HS-5 (cell line): Measurements from ENCODE around the gene CPNE5.

Source experiments
- DNase-seq: peaks from one replicate; pipeline ENCODE4 v3.0.0-alpha.2; 2012; ENCODE audit warnings: low read depth

CPNE5 gene

DNA sequence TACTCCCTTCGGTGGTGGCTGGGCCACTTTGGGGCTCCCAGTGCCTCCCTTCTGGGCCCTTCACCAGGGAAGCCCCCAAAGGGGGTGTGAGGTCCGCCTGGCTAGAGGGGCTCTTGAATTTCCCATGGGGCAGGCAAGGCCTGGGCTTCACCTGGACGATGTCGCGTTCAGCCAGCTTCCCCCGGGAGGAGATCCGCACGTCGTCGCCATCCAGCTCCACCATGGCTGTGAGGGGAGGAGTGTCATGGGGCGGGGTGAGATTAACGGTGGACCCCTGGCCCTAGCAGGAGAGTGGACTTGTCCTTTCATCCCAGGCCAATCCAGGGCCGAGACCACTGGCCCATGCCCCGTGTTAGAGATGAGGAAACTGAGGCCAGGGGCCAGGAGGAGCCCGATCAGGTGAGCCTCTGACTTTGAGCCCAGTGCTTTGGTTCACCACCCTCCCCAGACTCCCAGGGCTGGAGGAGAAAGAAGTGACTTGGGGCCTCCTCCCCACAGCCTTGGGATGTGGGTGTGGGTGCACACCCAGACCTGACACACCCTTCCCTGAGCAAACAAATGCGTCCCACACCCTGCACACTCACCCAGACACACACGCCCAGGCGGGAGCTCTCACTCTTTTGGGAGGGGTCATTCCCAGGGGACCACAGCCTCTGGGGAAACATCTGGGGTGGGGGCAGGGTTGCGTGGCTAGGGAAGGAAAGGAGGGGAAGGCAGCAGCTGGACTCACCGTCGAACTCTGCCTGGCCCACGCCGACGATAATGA is 95.5 kb downstream of the CPNE5 start:
- DNase-seq = no peak

GRCh38 chr6:36743032-36743431 is 96.2 kb downstream of the CPNE5 start:
- DNase-seq = no peak

- no peak for DNase-seq
Observed at GRCh38 chr6:36742146-36742545, 97.1 kb downstream of the CPNE5 start.

- DNase-seq = no peak
Observed at GRCh38 chr6:36740818-36741179, 98.4 kb downstream of the CPNE5 start.

- no peak for DNase-seq
Observed at GRCh38 chr6:36739947-36740817, 99.1 kb downstream of the CPNE5 start.

DNA sequence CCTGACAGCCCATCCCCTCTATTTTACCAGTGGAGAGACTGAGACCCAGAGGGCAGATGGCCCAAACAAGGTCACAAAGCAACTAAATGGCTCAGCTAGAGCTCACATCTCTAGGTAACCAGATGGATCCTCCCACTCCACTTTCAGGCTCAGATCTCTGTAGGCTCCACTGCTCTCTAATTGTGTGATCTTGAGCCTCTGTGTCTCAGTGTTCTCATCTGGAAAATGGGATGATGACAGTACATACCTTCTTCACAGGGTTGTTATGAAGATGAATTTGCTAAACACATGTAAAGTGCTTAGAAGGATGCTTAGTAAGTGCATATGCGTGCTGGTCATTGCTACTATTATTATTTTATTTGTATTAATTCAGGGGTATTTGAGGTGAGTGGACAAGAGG is 101.1 kb downstream of the CPNE5 start:
- no peak for DNase-seq

- no peak for DNase-seq
Observed at GRCh38 chr6:36737043-36737785, 102.0 kb downstream of the CPNE5 start.

GRCh38 chr6:36735110-36736071 is 103.9 kb downstream of the CPNE5 start:
- DNase-seq = no peak

DNA sequence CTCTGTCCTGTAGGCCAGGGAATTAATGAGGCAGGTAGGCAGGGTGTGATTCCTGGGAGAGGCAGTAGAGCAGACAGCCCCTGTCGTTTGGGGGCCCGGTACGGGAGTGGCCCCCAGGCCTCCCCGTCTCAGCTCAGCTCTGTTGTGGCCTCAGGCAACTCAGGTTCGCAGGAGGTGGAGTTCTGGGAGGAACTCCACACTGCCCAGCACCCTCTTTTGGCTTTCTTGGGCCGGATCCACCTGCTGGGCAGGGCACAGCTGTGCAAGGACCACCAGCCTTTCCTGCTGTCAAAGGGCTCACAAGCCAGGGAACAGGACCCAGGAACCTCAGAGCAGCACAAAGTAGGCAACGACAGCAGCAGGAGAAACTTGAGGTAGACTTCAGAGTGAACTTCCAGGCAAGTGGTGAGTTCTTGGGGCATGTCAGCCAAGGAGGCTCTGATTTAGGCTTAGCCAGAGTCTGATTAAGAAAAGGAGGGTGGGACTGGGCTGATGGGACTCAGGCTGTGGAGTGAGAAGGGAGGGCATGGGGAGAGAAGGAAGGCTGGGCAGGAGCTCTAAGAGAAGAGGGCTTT is 104.7 kb downstream of the CPNE5 start:
- DNase-seq = no peak

DNA sequence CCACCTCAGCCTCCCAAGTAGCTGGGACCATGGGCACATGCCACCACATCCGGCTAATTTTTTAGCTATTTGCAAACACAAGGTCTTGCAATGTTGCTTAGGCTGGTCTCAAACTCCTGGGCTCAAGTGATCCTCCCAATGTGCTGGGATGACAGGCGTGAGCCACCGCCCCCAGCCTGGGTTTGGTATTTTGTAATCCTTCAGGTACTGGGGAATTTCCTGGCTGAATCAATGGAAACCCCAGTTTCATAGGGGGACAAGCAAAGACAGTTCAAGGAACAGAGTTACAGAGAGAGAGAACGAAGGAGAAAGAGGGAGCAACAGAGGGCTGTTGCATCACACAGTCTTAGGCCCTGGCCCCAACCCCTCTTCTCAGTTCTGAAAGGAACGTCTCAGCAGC is 105.9 kb downstream of the CPNE5 start:
- no peak for DNase-seq

DNA sequence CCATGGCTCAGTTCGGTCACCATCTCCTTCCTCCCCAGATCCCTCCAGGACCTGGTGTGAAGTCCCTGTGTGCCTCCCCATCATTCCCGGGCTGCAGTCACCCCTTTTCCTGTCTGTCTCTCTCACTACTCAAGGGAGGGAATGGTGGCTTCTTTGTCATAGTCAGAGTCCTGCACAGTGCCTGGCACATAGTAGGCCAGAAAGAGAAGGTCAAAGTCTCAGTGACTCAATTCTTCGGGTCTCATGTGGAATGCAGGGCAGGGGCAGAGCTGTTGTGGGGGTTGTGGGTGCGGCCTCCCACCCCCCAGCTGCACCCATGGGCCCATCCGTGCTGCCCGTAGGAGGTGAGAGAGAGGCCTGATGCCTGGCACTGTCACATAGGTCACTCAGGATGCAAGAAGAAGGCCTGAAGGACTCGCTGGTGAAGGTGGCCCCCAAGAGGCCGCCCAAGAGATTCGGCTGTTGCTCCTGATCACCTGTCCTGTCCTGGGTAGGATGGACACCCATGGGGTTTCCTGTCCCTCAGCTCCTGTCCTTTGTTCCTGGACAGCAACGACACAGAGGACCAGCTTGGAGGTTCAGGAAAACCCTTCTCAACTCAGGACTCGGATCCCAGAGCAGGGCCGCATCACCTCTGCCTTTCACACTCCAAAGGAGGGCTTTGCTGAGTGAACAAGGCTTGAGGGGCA is 107.5 kb downstream of the CPNE5 start:
- DNase-seq = no peak

GRCh38 chr6:36730424-36731380 is 108.5 kb downstream of the CPNE5 start:
- DNase-seq = no peak

- no peak for DNase-seq
Observed at GRCh38 chr6:36729161-36729524, 110.1 kb downstream of the CPNE5 start.

DNA sequence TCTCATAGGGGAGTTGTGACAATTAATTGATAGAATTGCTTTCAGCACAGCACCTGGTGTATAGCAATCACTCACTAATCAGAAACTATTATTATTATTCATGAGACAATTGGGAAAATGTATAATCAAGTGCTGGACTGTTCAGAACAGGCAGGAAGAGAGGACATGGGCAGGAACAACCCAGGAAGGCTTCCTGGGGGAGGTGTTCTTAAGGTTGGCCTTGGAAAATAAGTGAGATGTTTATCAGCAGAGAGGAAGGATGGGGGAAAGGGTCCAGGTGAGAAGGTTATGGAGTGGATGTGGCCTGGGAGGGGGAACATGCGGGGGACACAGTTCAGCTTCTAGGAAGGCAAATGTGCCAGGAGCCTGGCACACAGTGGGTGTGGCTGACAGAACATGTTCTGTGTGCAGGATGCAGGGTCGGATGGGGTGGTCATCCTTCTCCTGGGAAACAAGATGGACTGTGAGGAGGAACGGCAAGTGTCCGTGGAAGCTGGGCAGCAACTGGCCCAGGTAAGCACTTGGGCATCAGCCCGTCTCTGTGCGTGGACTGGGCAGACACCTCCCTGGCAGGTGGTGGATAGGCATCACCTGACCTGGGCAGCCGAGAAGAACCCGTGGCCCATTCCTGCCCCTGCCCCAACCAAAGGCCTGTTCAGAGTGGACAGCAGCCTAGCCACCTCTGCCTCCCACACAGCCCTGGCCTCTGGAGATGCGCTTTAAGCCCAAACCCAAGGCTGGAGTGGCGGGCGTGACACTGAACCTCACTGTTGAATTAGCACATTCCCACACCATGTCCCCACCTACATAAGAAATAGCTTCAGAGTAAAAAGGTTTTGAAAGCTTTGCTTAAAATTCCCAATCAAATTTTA is 110.7 kb downstream of the CPNE5 start:
- DNase-seq = no peak

- DNase-seq = no peak
Observed at GRCh38 chr6:36727505-36728021, 111.7 kb downstream of the CPNE5 start.

GRCh38 chr6:36725581-36725980 is 113.7 kb downstream of the CPNE5 start:
- no peak for DNase-seq

DNA sequence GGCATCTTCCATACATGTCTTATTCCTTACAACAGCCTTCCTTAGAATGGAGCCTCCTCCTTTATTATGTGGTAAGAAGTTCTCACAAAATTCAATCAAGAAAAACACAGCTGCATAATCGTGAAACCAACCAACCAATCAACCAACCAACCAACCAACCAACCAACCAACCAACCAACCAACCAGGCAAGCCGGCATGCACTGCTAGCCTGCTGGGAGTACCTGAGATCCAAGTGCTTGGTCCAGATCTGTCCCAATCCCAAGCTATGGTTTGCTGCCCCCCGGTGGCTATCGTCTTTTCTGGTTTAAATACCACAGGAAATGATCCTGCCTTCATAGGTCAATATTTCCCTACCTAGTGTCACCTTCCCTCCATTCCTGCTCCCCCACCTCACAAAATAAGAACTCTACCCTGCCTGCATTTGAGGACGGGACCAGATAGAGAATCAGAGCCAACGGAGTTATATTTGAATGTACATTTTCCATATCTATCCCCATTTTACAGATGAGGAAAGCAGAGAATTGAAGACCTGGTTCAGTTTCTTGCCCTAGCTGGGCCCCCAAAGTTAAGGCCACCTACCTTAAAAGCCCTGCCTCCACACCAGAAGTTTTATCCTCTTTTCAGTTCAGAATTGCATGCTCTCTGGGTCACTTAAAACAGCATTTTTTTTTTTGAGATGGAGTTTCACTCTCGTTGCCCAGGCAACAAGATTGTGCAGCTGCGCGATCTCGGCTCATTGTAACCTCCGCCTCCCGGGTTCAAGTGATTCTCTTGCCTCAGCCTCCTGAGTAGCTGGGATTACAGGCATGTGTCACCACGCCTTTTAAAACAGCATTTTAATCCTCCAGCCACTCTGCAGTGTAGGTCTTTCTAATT is 114.5 kb downstream of the CPNE5 start:
- no peak for DNase-seq
